ENCODE measurements around the gene LMX1A.

Gene LMX1A

GRCh38 chr1:165325460-165326203 lies 30.9 kb downstream of the LMX1A start:
- Histone ChIP-seq H2AFZ (ENCODE audit: low read length) (no peak overlapping the region), H2AK5ac (ENCODE audit: low read depth, low read length) (no peak overlapping the region), H3K23ac (ENCODE audit: low read depth, low read length, poor library complexity) (no peak overlapping the region), H3K4me1 (ENCODE audit: control insufficient read depth in 2 of 2, insufficient read depth in 1 of 2, low read depth in 1 of 2, low read length in 2 of 2) (peaks cover 0 to 10% of the 10 kb centered on the region in 2 donors), H3K27ac (replicated peaks; ENCODE audit: low read length) (no peak overlapping the region), H4K91ac (ENCODE audit: low read depth, low read length, poor library complexity) (no peak overlapping the region), H3K4ac (ENCODE audit: low read length) (no peak overlapping the region), H3K18ac (ENCODE audit: low read length) (no peak overlapping the region), H3K14ac (ENCODE audit: low read length) (no peak overlapping the region), H2BK15ac (ENCODE audit: low read length) (no peak overlapping the region), H2BK120ac (ENCODE audit: low read depth, low read length) (no peak overlapping the region), H3K4me3 (ENCODE audit: low read length in 2 of 2) (no peak overlapping the region), H3K27me3 (ENCODE audit: control insufficient read depth in 3 of 3, insufficient read depth in 3 of 3, low read depth in 1 of 3, low read length in 3 of 3) (no peaks in the 10 kb centered on the region), H3K9ac (ENCODE audit: low read depth, low read length, poor library complexity) (no peak overlapping the region), H3K4me2 (ENCODE audit: insufficient read depth, low read length, poor library complexity, severe bottlenecking) (no peak overlapping the region), H3K79me1 (ENCODE audit: low read depth, low read length) (no peaks in the 10 kb centered on the region), H3K36me3 (replicated peaks in 1 of 2; ENCODE audit: control insufficient read depth in 2 of 2, insufficient read depth in 2 of 2, low read length in 2 of 2) (peaks cover 0 to 2% of the 10 kb centered on the region in 2 donors), H3K9me3 (replicated peaks in 1 of 2; ENCODE audit: control insufficient read depth in 2 of 2, insufficient read depth in 1 of 2, low read depth in 1 of 2, low read length in 2 of 2) (no peaks in the 10 kb centered on the region), H2BK12ac (ENCODE audit: low read length) (no peak overlapping the region), H4K8ac (ENCODE audit: low read depth, low read length) (no peak overlapping the region), H2BK5ac (ENCODE audit: low read length) (no peak overlapping the region)
- no peak for DNase-seq (ENCODE audit: low spot score)
- WGBS, 2 donors (ENCODE audit: extremely low coverage in 2 of 2, insufficient read length in 2 of 2, insufficient replicate concordance in 1 of 2), result 100% methylated on average over 1 of the region's 7 CpGs; no CpG with 5 or more reads in 1 of the 2 donors

GRCh38 chr1:165324050-165324449 lies 32.5 kb downstream of the LMX1A start:
- H2BK5ac ChIP-seq (ENCODE audit: low read length), result no peak overlapping the region
- H2BK15ac ChIP-seq (ENCODE audit: low read length), result no peak overlapping the region
- no peak overlapping the region for H3K4me3 ChIP-seq (ENCODE audit: low read length in 2 of 2)
- no peak overlapping the region for H3K23ac ChIP-seq (ENCODE audit: low read depth, low read length, poor library complexity)
- no peaks in the 10 kb centered on the region for H3K9me3 ChIP-seq (replicated peaks in 1 of 2; ENCODE audit: control insufficient read depth in 2 of 2, insufficient read depth in 1 of 2, low read depth in 1 of 2, low read length in 2 of 2)
- H2BK12ac ChIP-seq (ENCODE audit: low read length), result no peak overlapping the region
- no peak overlapping the region for H3K14ac ChIP-seq (ENCODE audit: low read length)
- H3K36me3 ChIP-seq (replicated peaks in 1 of 2; ENCODE audit: control insufficient read depth in 2 of 2, insufficient read depth in 2 of 2, low read length in 2 of 2), result peaks cover 0 to 2% of the 10 kb centered on the region in 2 donors
- H2BK120ac ChIP-seq (ENCODE audit: low read depth, low read length), result no peak overlapping the region
- no CpG with 5 or more reads among the region's 5 CpGs for WGBS, 2 donors (ENCODE audit: extremely low coverage in 2 of 2, insufficient read length in 2 of 2, insufficient replicate concordance in 1 of 2)
- H3K9ac ChIP-seq (ENCODE audit: low read depth, low read length, poor library complexity), result no peak overlapping the region
- DNase-seq (ENCODE audit: low spot score), result no peak
- no peak overlapping the region for H3K27ac ChIP-seq (replicated peaks; ENCODE audit: low read length)
- no peak overlapping the region for H4K8ac ChIP-seq (ENCODE audit: low read depth, low read length)
- no peaks in the 10 kb centered on the region for H3K79me1 ChIP-seq (ENCODE audit: low read depth, low read length)
- no peak overlapping the region for H3K4ac ChIP-seq (ENCODE audit: low read length)
- H3K4me2 ChIP-seq (ENCODE audit: insufficient read depth, low read length, poor library complexity, severe bottlenecking), result no peak overlapping the region
- H3K27me3 ChIP-seq (ENCODE audit: control insufficient read depth in 3 of 3, insufficient read depth in 3 of 3, low read depth in 1 of 3, low read length in 3 of 3), result no peaks in the 10 kb centered on the region
- H2AK5ac ChIP-seq (ENCODE audit: low read depth, low read length), result no peak overlapping the region
- peaks cover 0 to 9% of the 10 kb centered on the region in 2 donors for H3K4me1 ChIP-seq (ENCODE audit: control insufficient read depth in 2 of 2, insufficient read depth in 1 of 2, low read depth in 1 of 2, low read length in 2 of 2)
- no peak overlapping the region for H4K91ac ChIP-seq (ENCODE audit: low read depth, low read length, poor library complexity)
- no peak overlapping the region for H3K18ac ChIP-seq (ENCODE audit: low read length)
- no peak overlapping the region for H2AFZ ChIP-seq (ENCODE audit: low read length)

- no peak overlapping the region for H2BK120ac ChIP-seq (ENCODE audit: low read depth, low read length)
- WGBS, 2 donors (ENCODE audit: extremely low coverage in 2 of 2, insufficient read length in 2 of 2, insufficient replicate concordance in 1 of 2), result no CpG with 5 or more reads among the region's 5 CpGs
- no peak overlapping the region for H2BK12ac ChIP-seq (ENCODE audit: low read length)
- H3K4me1 ChIP-seq (ENCODE audit: control insufficient read depth in 2 of 2, insufficient read depth in 1 of 2, low read depth in 1 of 2, low read length in 2 of 2), result peaks cover 0 to 8% of the 10 kb centered on the region in 2 donors
- no peak overlapping the region for H2BK5ac ChIP-seq (ENCODE audit: low read length)
- H3K23ac ChIP-seq (ENCODE audit: low read depth, low read length, poor library complexity), result no peak overlapping the region
- peaks cover 0 to under 1% of the 10 kb centered on the region in 2 donors for H3K9me3 ChIP-seq (replicated peaks in 1 of 2; ENCODE audit: control insufficient read depth in 2 of 2, insufficient read depth in 1 of 2, low read depth in 1 of 2, low read length in 2 of 2)
- H3K27me3 ChIP-seq (ENCODE audit: control insufficient read depth in 3 of 3, insufficient read depth in 3 of 3, low read depth in 1 of 3, low read length in 3 of 3), result no peaks in the 10 kb centered on the region
- no peak overlapping the region for H3K4me3 ChIP-seq (ENCODE audit: low read length in 2 of 2)
- no peaks in the 10 kb centered on the region for H3K79me1 ChIP-seq (ENCODE audit: low read depth, low read length)
- H3K36me3 ChIP-seq (replicated peaks in 1 of 2; ENCODE audit: control insufficient read depth in 2 of 2, insufficient read depth in 2 of 2, low read length in 2 of 2), result no peaks in the 10 kb centered on the region
- DNase-seq (ENCODE audit: low spot score), result no peak
- no peak overlapping the region for H2BK15ac ChIP-seq (ENCODE audit: low read length)
- no peak overlapping the region for H4K91ac ChIP-seq (ENCODE audit: low read depth, low read length, poor library complexity)
- H3K14ac ChIP-seq (ENCODE audit: low read length), result no peak overlapping the region
- no peak overlapping the region for H3K18ac ChIP-seq (ENCODE audit: low read length)
- H3K9ac ChIP-seq (ENCODE audit: low read depth, low read length, poor library complexity), result no peak overlapping the region
- no peak overlapping the region for H2AK5ac ChIP-seq (ENCODE audit: low read depth, low read length)
- no peak overlapping the region for H3K4ac ChIP-seq (ENCODE audit: low read length)
- H3K27ac ChIP-seq (replicated peaks; ENCODE audit: low read length), result no peak overlapping the region
- no peak overlapping the region for H3K4me2 ChIP-seq (ENCODE audit: insufficient read depth, low read length, poor library complexity, severe bottlenecking)
- H2AFZ ChIP-seq (ENCODE audit: low read length), result no peak overlapping the region
- no peak overlapping the region for H4K8ac ChIP-seq (ENCODE audit: low read depth, low read length)
Measured at GRCh38 chr1:165317612-165318011, 38.9 kb downstream of the LMX1A start.

GRCh38 chr1:165316153-165316772 lies 40.3 kb downstream of the LMX1A start:
- Histone ChIP-seq H3K9ac (ENCODE audit: low read depth, low read length, poor library complexity) (no peak overlapping the region), H2BK120ac (ENCODE audit: low read depth, low read length) (no peak overlapping the region), H2AK5ac (ENCODE audit: low read depth, low read length) (no peak overlapping the region), H3K4me2 (ENCODE audit: insufficient read depth, low read length, poor library complexity, severe bottlenecking) (no peak overlapping the region), H3K79me1 (ENCODE audit: low read depth, low read length) (no peaks in the 10 kb centered on the region), H3K4ac (ENCODE audit: low read length) (no peak overlapping the region), H3K27ac (replicated peaks; ENCODE audit: low read length) (no peak overlapping the region), H2AFZ (ENCODE audit: low read length) (no peak overlapping the region), H2BK5ac (ENCODE audit: low read length) (no peak overlapping the region), H3K23ac (ENCODE audit: low read depth, low read length, poor library complexity) (no peak overlapping the region), H3K4me1 (ENCODE audit: control insufficient read depth in 2 of 2, insufficient read depth in 1 of 2, low read depth in 1 of 2, low read length in 2 of 2) (peaks cover 0 to 8% of the 10 kb centered on the region in 2 donors), H3K14ac (ENCODE audit: low read length) (no peak overlapping the region), H2BK15ac (ENCODE audit: low read length) (no peak overlapping the region), H3K27me3 (ENCODE audit: control insufficient read depth in 3 of 3, insufficient read depth in 3 of 3, low read depth in 1 of 3, low read length in 3 of 3) (no peaks in the 10 kb centered on the region), H2BK12ac (ENCODE audit: low read length) (peak overlapping the region; percentile 30), H4K91ac (ENCODE audit: low read depth, low read length, poor library complexity) (peak overlapping the region; percentile 4), H3K9me3 (replicated peaks in 1 of 2; ENCODE audit: control insufficient read depth in 2 of 2, insufficient read depth in 1 of 2, low read depth in 1 of 2, low read length in 2 of 2) (peaks cover 0 to 2% of the 10 kb centered on the region in 2 donors), H3K4me3 (ENCODE audit: low read length in 2 of 2) (no peak overlapping the region), H4K8ac (ENCODE audit: low read depth, low read length) (no peak overlapping the region), H3K36me3 (replicated peaks in 1 of 2; ENCODE audit: control insufficient read depth in 2 of 2, insufficient read depth in 2 of 2, low read length in 2 of 2) (no peaks in the 10 kb centered on the region), H3K18ac (ENCODE audit: low read length) (peak overlapping the region; percentile 32)
- WGBS, 2 donors (ENCODE audit: extremely low coverage in 2 of 2, insufficient read length in 2 of 2, insufficient replicate concordance in 1 of 2), result no CpG with 5 or more reads among the region's 10 CpGs
- no peak for DNase-seq (ENCODE audit: low spot score)

All from neuronal stem cell (in vitro differentiated cells).